H9 (cell line): ENCODE data around the gene NUDT4. TPM values are rescaled to one million over a fixed set of nuclear protein-coding genes. Genes with fewer than 3 reads are reported as not detected.

Source experiments
- DNase-seq: peaks from one replicate; pipeline ENCODE4 v3.0.0-alpha.2; 2017
- H2AFZ ChIP-seq: one replicate; pipeline ENCODE4 v1.6.1; 2013; ENCODE audit warnings: mild to moderate bottlenecking, low read length, control low read depth, moderate library complexity
- H2AK5ac ChIP-seq: 2 replicates; pipeline ENCODE4 v1.6.1; 2013; ENCODE audit warnings: low read length, control low read depth, mixed read lengths; ENCODE audit not compliant: insufficient read length
- H2BK120ac ChIP-seq: one replicate; pipeline ENCODE4 v1.6.1; 2013; ENCODE audit warnings: low read depth, mild to moderate bottlenecking, low read length, control low read depth, inconsistent platforms; ENCODE audit not compliant: poor library complexity, severe bottlenecking
- H2BK12ac ChIP-seq: 2 replicates; pipeline ENCODE4 v1.6.1; 2013; ENCODE audit warnings: low read length, control low read depth, mixed read lengths, low read depth; ENCODE audit not compliant: insufficient read length
- H2BK15ac ChIP-seq: 2 replicates; pipeline ENCODE4 v1.6.1; 2013; ENCODE audit warnings: low read depth, low read length, control low read depth
- H2BK20ac ChIP-seq: one replicate; pipeline ENCODE4 v1.6.1; 2013; ENCODE audit warnings: low read depth, mild to moderate bottlenecking, low read length, control low read depth, inconsistent platforms; ENCODE audit not compliant: poor library complexity, severe bottlenecking
- H2BK5ac ChIP-seq: 2 replicates; pipeline ENCODE4 v1.6.1; 2013; ENCODE audit warnings: low read length, control low read depth, mixed read lengths; ENCODE audit not compliant: insufficient read length
- H3K14ac ChIP-seq: 2 replicates; pipeline ENCODE4 v1.6.1; 2013; ENCODE audit warnings: low read length, control low read depth; ENCODE audit not compliant: insufficient read depth
- H3K18ac ChIP-seq: 2 replicates; pipeline ENCODE4 v1.6.1; 2013; ENCODE audit warnings: low read depth, mild to moderate bottlenecking, mixed read lengths, low read length, control low read depth; ENCODE audit not compliant: insufficient read length
- H3K23ac ChIP-seq: 2 replicates; pipeline ENCODE4 v1.6.1; 2013; ENCODE audit warnings: low read length, control low read depth, mixed read lengths, low read depth; ENCODE audit not compliant: insufficient read length
- H3K23me2 ChIP-seq: 2 replicates; pipeline ENCODE4 v1.6.1; 2013; ENCODE audit warnings: low read depth, mild to moderate bottlenecking, mixed read lengths, low read length, control low read depth; ENCODE audit not compliant: insufficient read length, poor library complexity, severe bottlenecking
- H3K27ac ChIP-seq: 2 replicates; pipeline ENCODE4 v1.5.1; 2013; ENCODE audit warnings: low read length, control low read depth, mixed read lengths, low read depth; ENCODE audit not compliant: insufficient read length
- H3K27me3 ChIP-seq: 2 replicates; pipeline ENCODE4 v1.6.1; 2013; ENCODE audit warnings: low read length, control low read depth, inconsistent platforms; ENCODE audit not compliant: insufficient read depth
- H3K4ac ChIP-seq: 2 replicates; pipeline ENCODE4 v1.6.1; 2013; ENCODE audit warnings: low read depth, mild to moderate bottlenecking, control low read depth, inconsistent platforms, low read length, moderate library complexity
- H3K4me1 ChIP-seq: 2 replicates; pipeline ENCODE4 v1.6.1; 2013; ENCODE audit warnings: low read length, control low read depth, inconsistent platforms; ENCODE audit not compliant: insufficient read depth
- H3K4me2 ChIP-seq: 2 replicates; pipeline ENCODE4 v1.6.1; 2013; ENCODE audit warnings: low read length, control low read depth, mixed read lengths; ENCODE audit not compliant: insufficient read length, insufficient read depth
- H3K56ac ChIP-seq: 2 replicates; pipeline ENCODE4 v1.6.1; 2013; ENCODE audit warnings: low read depth, mild to moderate bottlenecking, mixed read lengths, low read length, control low read depth; ENCODE audit not compliant: insufficient read length
- H3K79me1 ChIP-seq: 2 replicates; pipeline ENCODE4 v1.6.1; 2013; ENCODE audit warnings: low read depth, mild to moderate bottlenecking, moderate library complexity, low read length, control low read depth, inconsistent platforms; ENCODE audit not compliant: insufficient read depth, poor library complexity, severe bottlenecking
- H3K79me2 ChIP-seq: 2 replicates; pipeline ENCODE4 v1.6.1; 2013; ENCODE audit warnings: low read length, control low read depth, inconsistent platforms; ENCODE audit not compliant: insufficient read depth
- H3K9ac ChIP-seq: 2 replicates; pipeline ENCODE4 v1.6.1; 2013; ENCODE audit warnings: low read length, control low read depth, mixed read lengths; ENCODE audit not compliant: insufficient read length; ENCODE audit errors: extremely low read depth
- H3K9me3 ChIP-seq: one replicate; pipeline ENCODE4 v1.6.1; 2013; ENCODE audit warnings: low read depth, low read length, inconsistent platforms; ENCODE audit not compliant: control insufficient read depth
- H3T11ph ChIP-seq: one replicate; pipeline ENCODE4 v1.6.1; 2013; ENCODE audit warnings: mild to moderate bottlenecking, low read length, control low read depth, inconsistent platforms
- H4K20me1 ChIP-seq: one replicate; pipeline ENCODE4 v1.6.1; 2013; ENCODE audit not compliant: control insufficient read depth, insufficient read length, insufficient read depth
- H4K5ac ChIP-seq: 2 replicates; pipeline ENCODE4 v1.6.1; 2013; ENCODE audit warnings: low read depth, mild to moderate bottlenecking, mixed read lengths, low read length, control low read depth; ENCODE audit not compliant: insufficient read length
- H4K8ac ChIP-seq: replicated peaks from 2 replicates; pipeline ENCODE4 v1.6.1; 2013; ENCODE audit warnings: low read length, control low read depth, mixed read lengths, low read depth; ENCODE audit not compliant: insufficient read length
- H4K91ac ChIP-seq: 2 replicates; pipeline ENCODE4 v1.6.1; 2013; ENCODE audit warnings: low read depth, mild to moderate bottlenecking, moderate library complexity, mixed read lengths, low read length, control low read depth; ENCODE audit not compliant: insufficient read length
- H3K27ac Mint-ChIP-seq, 3 experiments: 2 replicates in 2 of 3; 3 replicates in 1 of 3; pipeline ENCODE4 v1.8.0; 2020 to 2021; ENCODE audit warnings: mixed read lengths in 3 of 3, mild to moderate bottlenecking in 1 of 3, moderate library complexity in 1 of 3
- H3K27me3 Mint-ChIP-seq: 2 replicates; pipeline ENCODE4 v1.8.0; 2021; ENCODE audit warnings: low read depth, mild to moderate bottlenecking, moderate library complexity, mixed read lengths
- H3K36me3 Mint-ChIP-seq, 3 experiments: 2 replicates in 2 of 3; 3 replicates in 1 of 3; pipeline ENCODE4 v1.8.0; 2020 to 2021; ENCODE audit warnings: low read depth in 3 of 3, mixed read lengths in 3 of 3; ENCODE audit not compliant: insufficient read depth in 1 of 3
- H3K4me1 Mint-ChIP-seq, 2 experiments: 2 replicates each; pipeline ENCODE4 v1.8.0; 2020; ENCODE audit warnings: mixed read lengths in 2 of 2
- H3K4me3 Mint-ChIP-seq, 2 experiments: 2 replicates in 1 of 2; 3 replicates in 1 of 2; pipeline ENCODE4 v1.8.0; 2020 to 2021; ENCODE audit warnings: mild to moderate bottlenecking in 2 of 2, mixed read lengths in 2 of 2, moderate library complexity in 1 of 2
- H3K9me3 Mint-ChIP-seq, 2 experiments: 2 replicates in 1 of 2; 3 replicates in 1 of 2; pipeline ENCODE4 v1.8.0; 2020; ENCODE audit warnings: mild to moderate bottlenecking in 2 of 2, mixed read lengths in 2 of 2, moderate library complexity in 1 of 2
- WGBS: extraction: QIAGEN DNeasy Blood & Tissue Kit; methylation state at CpG from one replicate; pipeline ENCODE4 v1.1.7; 2013; ENCODE audit warnings: missing lambda C conversion rate, low lambda C conversion rate, mixed read lengths; ENCODE audit not compliant: insufficient read length; ENCODE audit errors: extremely low coverage; 5-methylcytosine and 5-hydroxymethylcytosine counted together
- total RNA-seq: library from RNA; stranded (reverse); gene quantifications from 2 replicates; pipeline ENCODE4 v1.2.1, GENCODE V29; 2021
- TF ChIP-seq, protein P1 (sequence below): fragments of 200-600 bp; sonication (generic); conservative IDR thresholded peaks from 3 replicates; pipeline ENCODE4 v1.8.0; 2021; ENCODE audit warnings: antibody characterized with exemption, mild to moderate bottlenecking

NUDT4 gene
- total RNA-seq, 1 experiment from 2014 or later: 40.6 TPM

DNA sequence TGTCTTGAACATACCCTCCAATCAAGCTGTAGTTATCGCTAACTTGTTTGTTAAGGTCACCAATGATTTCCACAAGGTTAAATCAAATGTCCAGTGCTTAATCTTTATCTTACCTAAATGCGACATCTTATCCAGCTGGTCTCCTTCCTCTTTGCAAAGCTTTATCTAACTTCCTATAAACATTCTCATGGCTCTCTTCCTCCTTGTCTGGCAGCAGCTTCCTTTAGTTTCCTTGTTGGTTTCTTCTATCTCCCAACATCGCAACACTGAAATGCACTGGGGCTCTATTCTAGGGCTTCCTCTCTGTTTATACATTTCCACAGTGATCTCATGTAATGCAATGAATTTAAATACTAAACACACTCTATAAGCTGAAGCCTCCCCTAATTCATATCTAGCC is 35.3 kb downstream of the NUDT4 start:
- no peak overlapping the region for H2BK20ac ChIP-seq
- no peak overlapping the region for H2BK5ac ChIP-seq
- peaks cover 35% of the 10 kb centered on the region for H3K79me2 ChIP-seq
- H3K9me3 ChIP-seq: no peaks in the 10 kb centered on the region
- H2BK12ac ChIP-seq: no peak overlapping the region
- H3K23ac ChIP-seq: no peak overlapping the region
- peaks cover 14 to 35% (median 31%) of the 10 kb centered on the region in 3 experiments; a peak in 6 of 7 replicates for H3K36me3 Mint-ChIP-seq
- H4K20me1 ChIP-seq: no peaks in the 10 kb centered on the region
- no peaks in the 10 kb centered on the region for H3K9me3 Mint-ChIP-seq
- H3K4me1 Mint-ChIP-seq: peaks cover 15 to 20% of the 10 kb centered on the region in 2 experiments; a peak in 3 of 4 replicates
- no peak overlapping the region for H3K27ac ChIP-seq
- no peak overlapping the region for H3K14ac ChIP-seq
- no peak overlapping the region for H3K9ac ChIP-seq
- TF ChIP-seq, protein P1, sequence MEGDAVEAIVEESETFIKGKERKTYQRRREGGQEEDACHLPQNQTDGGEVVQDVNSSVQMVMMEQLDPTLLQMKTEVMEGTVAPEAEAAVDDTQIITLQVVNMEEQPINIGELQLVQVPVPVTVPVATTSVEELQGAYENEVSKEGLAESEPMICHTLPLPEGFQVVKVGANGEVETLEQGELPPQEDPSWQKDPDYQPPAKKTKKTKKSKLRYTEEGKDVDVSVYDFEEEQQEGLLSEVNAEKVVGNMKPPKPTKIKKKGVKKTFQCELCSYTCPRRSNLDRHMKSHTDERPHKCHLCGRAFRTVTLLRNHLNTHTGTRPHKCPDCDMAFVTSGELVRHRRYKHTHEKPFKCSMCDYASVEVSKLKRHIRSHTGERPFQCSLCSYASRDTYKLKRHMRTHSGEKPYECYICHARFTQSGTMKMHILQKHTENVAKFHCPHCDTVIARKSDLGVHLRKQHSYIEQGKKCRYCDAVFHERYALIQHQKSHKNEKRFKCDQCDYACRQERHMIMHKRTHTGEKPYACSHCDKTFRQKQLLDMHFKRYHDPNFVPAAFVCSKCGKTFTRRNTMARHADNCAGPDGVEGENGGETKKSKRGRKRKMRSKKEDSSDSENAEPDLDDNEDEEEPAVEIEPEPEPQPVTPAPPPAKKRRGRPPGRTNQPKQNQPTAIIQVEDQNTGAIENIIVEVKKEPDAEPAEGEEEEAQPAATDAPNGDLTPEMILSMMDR: no peak
- no peak overlapping the region for H3K4me3 Mint-ChIP-seq
- H3K27me3 ChIP-seq: no peaks in the 10 kb centered on the region
- peaks cover 9% of the 10 kb centered on the region for H3K79me1 ChIP-seq
- no peak overlapping the region for H4K5ac ChIP-seq
- no peak overlapping the region for H2AFZ ChIP-seq
- H3K18ac ChIP-seq: no peak overlapping the region
- H3K27me3 Mint-ChIP-seq: no peaks in the 10 kb centered on the region
- H2AK5ac ChIP-seq: no peak overlapping the region
- peak overlapping the region in 1 of 3 experiments; percentile 13; a peak in 1 of 7 replicates for H3K27ac Mint-ChIP-seq
- no peak overlapping the region for H4K91ac ChIP-seq
- no peak overlapping the region for H3T11ph ChIP-seq
- H2BK120ac ChIP-seq: no peak overlapping the region
- no CpG with 5 or more reads among the region's 3 CpGs for WGBS
- no peak overlapping the region for H2BK15ac ChIP-seq
- H3K56ac ChIP-seq: no peak overlapping the region
- H4K8ac ChIP-seq: no peak overlapping the region
- no peaks in the 10 kb centered on the region; the same call in 1 of the 2 replicates for H3K4me1 ChIP-seq
- DNase-seq: no peak
- no peak overlapping the region for H3K4me2 ChIP-seq
- H3K23me2 ChIP-seq: no peaks in the 10 kb centered on the region
- H3K4ac ChIP-seq: no peak overlapping the region
